H1 (cell line): ENCODE measurements around the gene MFAP3. TPM values are rescaled to one million over a fixed set of nuclear protein-coding genes. Genes with fewer than 3 reads are reported as not detected.

Source experiments
- CREB1 ChIP-seq: IDR thresholded peaks from 2 replicates; pipeline ENCODE4 v1.6.1; 2012; ENCODE audit warnings: inconsistent platforms
- TCF12 ChIP-seq: IDR thresholded peaks from 2 replicates; pipeline ENCODE4 v1.6.1; 2011; ENCODE audit warnings: low read depth, mild to moderate bottlenecking, low read length
- polyA plus RNA-seq, 7 experiments: library from polyadenylated mRNA; depleted of rRNA in 3 of 7; stranded (reverse) in 5 of 7; unstranded in 2 of 7; fragments of >200 nt in 5 of 7; fragments of 200-250 nt in 2 of 7; gene quantifications; 1 replicate in 5 of 7; 2 replicates in 1 of 7; 4 replicates in 1 of 7; pipeline versions ENCODE4 v1.2.1 to v1.2.3, GENCODE V29; 2011 to 2013; ENCODE audit warnings: missing spikeins in 2 of 7, mixed read lengths in 2 of 7
- total RNA-seq: library from RNA; stranded (reverse); fragmentation: NEBNext Ultra II Directional; extraction: Animal tissue kit (Norgen Biotek cat#: 25700); gene quantifications from 2 replicates; pipeline ENCODE4 v1.2.1, GENCODE V29; 2021
- TF ChIP-seq, protein P1 (sequence below), 3 experiments: IDR thresholded peaks; 1 replicate in 2 of 3; 2 replicates in 1 of 3; pipeline versions ENCODE4 v1.5.1 to v1.6.1; 2011; ENCODE audit warnings: low read length in 3 of 3, mild to moderate bottlenecking in 3 of 3, inconsistent platforms in 2 of 3, low read depth in 1 of 3, moderate library complexity in 1 of 3; ENCODE audit not compliant: insufficient read depth in 1 of 3; ENCODE audit errors: control extremely low read depth in 1 of 3

MFAP3 gene
- total and polyA plus RNA-seq, 2 of the 8 experiments (the other 6 are each of a cell fraction or from before 2014, with no cell fraction given): 13.7 to 27.0 TPM

DNA sequence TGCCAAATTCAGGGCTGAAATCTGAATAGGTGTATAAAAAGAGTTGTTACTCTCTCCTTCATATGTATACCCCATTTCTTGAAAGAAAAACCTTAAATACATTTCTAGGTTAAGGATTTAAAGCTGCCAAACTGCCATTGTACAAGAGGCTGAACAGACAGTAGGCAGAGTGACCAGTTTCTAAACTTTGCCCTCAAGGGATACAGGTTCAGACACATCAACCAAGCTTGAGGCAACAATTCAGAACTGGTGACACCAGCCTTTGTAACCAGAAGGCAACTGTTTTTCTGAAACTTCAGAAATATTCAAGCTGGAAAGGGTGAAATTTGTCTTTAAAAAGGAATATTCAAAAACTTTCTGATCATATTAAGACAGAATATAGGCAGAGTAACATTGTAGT, 47.6 kb upstream of the MFAP3 start (continued):
- TF ChIP-seq CREB1 (no peak), TCF12 (no peak)
- TF ChIP-seq, protein P1, sequence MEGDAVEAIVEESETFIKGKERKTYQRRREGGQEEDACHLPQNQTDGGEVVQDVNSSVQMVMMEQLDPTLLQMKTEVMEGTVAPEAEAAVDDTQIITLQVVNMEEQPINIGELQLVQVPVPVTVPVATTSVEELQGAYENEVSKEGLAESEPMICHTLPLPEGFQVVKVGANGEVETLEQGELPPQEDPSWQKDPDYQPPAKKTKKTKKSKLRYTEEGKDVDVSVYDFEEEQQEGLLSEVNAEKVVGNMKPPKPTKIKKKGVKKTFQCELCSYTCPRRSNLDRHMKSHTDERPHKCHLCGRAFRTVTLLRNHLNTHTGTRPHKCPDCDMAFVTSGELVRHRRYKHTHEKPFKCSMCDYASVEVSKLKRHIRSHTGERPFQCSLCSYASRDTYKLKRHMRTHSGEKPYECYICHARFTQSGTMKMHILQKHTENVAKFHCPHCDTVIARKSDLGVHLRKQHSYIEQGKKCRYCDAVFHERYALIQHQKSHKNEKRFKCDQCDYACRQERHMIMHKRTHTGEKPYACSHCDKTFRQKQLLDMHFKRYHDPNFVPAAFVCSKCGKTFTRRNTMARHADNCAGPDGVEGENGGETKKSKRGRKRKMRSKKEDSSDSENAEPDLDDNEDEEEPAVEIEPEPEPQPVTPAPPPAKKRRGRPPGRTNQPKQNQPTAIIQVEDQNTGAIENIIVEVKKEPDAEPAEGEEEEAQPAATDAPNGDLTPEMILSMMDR (IDR thresholded peaks at IDR 0.05; ENCODE audit: control extremely low read depth in 1 of 3, insufficient read depth in 1 of 3, low read depth in 1 of 3, low read length in 3 of 3): no peak
